Vagina (tissue), 2 donors: ENCODE data around the gene MRPS7.

Source experiments
- CTCF ChIP-seq, 3 experiments: fragments of 450-650 bp in 2 of 3; fragments of 200-600 bp in 1 of 3; sonication (generic) in 1 of 3; IDR thresholded peaks; one replicate each; pipeline ENCODE4 v1.5.1; 2017 to 2019; ENCODE audit warnings: antibody characterized with exemption in 3 of 3, mild to moderate bottlenecking in 2 of 3, moderate library complexity in 2 of 3
- POLR2A ChIP-seq, 2 donors: fragments of 450-650 bp; IDR thresholded peaks; one replicate each; pipeline ENCODE4 v1.6.1; 2017; ENCODE audit warnings: antibody characterized with exemption in 2 of 2, mild to moderate bottlenecking in 2 of 2, moderate library complexity in 2 of 2
- POLR2AphosphoS5 ChIP-seq, 2 donors: sonication (generic); formaldehyde crosslinking; IDR thresholded peaks; one replicate each; pipeline ENCODE4 v1.9.0; 2017; ENCODE audit warnings: antibody characterized with exemption in 2 of 2, mild to moderate bottlenecking in 2 of 2, low read depth in 1 of 2; ENCODE audit not compliant: insufficient read depth in 1 of 2

- TF ChIP-seq CTCF (IDR thresholded peaks at IDR 0.05) (no peak), POLR2AphosphoS5 (IDR thresholded peaks at IDR 0.05; ENCODE audit: insufficient read depth in 1 of 2, low read depth in 1 of 2) (no peak), POLR2A (IDR thresholded peaks at IDR 0.05) (no peak)
These were observed 20.2 kb upstream of the MRPS7 start for GRCh38 chr17:75241502-75241901.
